ENCODE data around the gene TRPC4AP. TPM values are rescaled to one million over a fixed set of nuclear protein-coding genes. Genes with fewer than 3 reads are reported as not detected.
A peak's percentile ranks its signal among the peaks of the same experiment; 100 is the strongest.

Gene TRPC4AP
- polyA plus RNA-seq, 4 donors: 64.4 to 72.0 (median 69.2) TPM

DNA sequence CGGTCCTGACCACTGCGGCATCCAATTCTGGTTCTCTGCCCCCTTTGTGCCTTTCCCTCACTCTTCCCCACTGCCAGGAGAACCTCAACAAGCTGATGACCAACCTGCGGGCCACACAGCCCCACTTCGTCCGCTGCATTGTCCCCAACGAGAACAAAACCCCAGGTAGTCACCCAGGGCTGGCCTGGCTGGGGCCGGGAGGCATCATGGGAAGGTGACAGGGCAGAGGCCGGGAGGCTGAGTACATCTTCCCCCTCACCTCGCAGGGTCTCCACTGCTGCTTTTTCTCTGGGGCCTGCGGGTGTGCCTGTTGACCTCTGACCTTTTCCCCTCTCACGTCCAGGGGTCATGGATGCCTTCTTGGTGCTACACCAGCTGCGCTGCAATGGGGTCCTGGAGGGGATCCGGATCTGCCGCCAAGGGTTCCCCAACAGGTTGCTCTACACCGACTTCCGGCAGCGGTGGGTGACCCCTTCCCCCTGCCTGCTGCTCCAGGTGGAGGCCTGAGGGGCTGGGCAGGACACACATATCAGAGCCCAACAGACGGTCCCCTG, 101.9 kb downstream of the TRPC4AP start:
- no peak for DNase-seq (ENCODE audit: low read depth in 4 of 4, low spot score in 2 of 4)

GRCh38 chr20:34990231-34990630, 102.4 kb downstream of the TRPC4AP start:
- DNase-seq (ENCODE audit: low read depth in 4 of 4, low spot score in 2 of 4): no peak

DNA sequence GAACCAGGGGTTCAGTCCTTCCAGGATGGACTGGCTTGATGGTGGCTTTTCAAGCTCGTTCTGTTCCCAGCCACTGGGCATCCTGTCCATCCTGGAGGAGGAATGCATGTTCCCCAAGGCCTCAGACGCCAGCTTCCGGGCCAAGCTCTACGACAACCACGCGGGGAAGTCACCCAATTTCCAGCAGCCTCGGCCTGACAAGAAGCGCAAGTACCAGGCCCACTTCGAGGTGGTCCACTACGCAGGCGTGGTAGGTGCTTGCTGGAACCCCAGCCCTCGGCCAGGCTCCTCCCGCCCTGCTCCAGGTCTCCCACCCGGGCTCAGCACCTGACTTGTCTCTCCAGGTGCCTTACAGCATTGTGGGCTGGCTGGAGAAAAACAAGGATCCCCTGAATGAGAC, 102.9 kb downstream of the TRPC4AP start:
- no peak for DNase-seq (ENCODE audit: low read depth in 4 of 4, low spot score in 2 of 4)

GRCh38 chr20:34989118-34989517, 103.5 kb downstream of the TRPC4AP start:
- DNase-seq (ENCODE audit: low read depth in 4 of 4, low spot score in 2 of 4): no peak

DNA sequence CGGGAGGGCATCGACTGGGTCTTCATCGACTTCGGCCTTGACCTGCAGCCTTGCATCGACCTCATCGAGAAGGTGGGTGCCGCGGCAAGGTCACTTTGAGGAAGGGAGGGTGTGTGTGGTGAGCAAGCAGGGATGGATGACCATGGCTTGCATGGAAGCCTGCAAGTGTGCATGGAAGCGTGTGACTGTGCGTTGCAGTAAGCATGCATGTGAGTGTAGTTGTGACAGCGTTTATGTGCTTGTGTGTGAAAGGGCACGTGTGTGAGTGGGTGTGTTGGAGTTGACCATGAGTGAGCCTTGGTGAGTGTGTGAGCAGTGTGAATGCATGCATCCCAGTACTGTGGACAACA, 104.4 kb downstream of the TRPC4AP start:
- no peak for DNase-seq (ENCODE audit: low read depth in 4 of 4, low spot score in 2 of 4)

DNA sequence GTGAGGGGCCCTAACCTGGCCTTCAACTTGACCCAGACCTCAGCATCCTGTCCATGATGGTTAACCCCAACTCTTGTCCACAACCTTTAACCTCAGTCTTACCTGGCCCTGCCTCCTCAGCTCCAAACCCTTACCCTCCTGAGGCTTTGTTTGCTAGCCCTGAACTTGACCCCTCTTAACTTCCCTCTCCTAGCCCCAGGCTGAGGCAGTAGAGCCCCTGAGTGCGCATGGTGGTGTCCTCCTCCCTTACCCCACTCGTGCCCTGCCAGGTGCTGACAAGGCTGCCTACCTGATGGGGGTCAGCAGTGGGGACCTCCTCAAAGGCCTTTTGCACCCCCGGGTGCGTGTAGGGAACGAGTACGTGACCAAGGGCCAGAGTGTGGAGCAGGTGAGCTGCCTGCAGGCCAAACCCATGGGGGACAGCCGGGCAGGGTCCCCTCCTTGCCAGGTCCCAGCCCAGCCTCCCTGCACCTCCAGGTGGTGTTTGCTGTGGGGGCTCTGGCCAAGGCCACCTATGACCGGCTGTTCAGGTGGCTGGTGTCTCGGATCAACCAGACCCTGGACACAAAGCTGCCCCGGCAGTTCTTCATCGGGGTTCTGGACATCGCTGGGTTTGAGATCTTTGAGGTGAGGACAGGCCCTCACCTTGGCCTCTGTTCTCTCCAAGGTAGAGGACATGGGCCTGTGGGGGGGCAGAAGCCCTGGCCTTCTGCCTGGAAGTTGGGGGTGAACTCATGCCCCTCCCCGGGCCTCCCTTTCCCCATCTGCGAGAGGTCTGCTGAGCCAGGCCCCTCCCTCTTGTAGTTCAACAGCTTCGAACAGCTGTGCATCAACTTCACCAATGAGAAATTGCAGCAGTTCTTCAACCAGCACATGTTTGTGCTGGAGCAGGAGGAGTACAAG, 105.1 kb downstream of the TRPC4AP start:
- DNase-seq (ENCODE audit: low read depth in 4 of 4, low spot score in 2 of 4): peak in 1 of 4 donors; percentile 12

- no peak for DNase-seq (ENCODE audit: low read depth in 4 of 4, low spot score in 2 of 4)
Observed at GRCh38 chr20:34986311-34987287, 106.0 kb downstream of the TRPC4AP start.

DNA sequence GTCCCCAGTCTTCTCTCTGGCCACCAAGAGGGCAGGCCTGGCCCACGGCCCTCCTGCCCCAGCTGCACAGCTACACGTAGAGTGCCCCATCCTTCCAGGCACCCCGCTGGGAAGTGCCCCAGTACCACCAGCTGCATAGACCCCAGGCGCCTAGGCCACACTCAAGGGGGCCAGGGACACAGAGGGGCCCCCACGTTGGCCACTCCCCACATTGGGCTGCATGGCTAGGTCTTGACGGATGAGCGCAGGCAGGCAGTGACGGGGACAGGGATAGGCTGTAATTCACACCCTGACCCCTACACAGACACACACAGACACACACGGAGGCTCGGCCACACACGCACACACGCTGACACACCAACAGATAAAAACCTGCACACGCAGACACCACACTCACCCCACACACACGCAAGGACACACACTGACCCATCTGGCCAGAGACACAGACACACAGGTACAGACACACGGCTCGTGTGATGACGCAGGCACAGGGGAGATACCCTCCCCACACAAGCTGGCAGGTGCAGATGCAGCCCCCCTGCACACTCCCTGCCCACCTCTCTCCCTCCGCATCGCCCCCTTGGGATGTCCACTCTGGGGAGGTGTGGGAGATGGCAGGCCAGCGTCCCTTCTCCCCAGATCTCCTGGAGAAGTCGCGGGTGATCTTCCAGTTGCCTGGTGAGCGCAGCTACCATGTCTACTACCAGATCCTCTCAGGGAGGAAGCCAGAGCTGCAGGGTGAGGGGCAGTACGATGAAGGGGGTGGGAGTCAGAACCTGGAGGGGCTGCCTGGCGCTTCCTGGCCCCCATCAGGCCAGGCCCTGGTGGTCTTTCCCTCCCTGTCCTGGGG, 106.9 kb downstream of the TRPC4AP start:
- no peak for DNase-seq (ENCODE audit: low read depth in 4 of 4, low spot score in 2 of 4)

- no peak for DNase-seq (ENCODE audit: low read depth in 4 of 4, low spot score in 2 of 4)
Observed at GRCh38 chr20:34984756-34985261, 107.8 kb downstream of the TRPC4AP start.

GRCh38 chr20:34983995-34984735, 108.4 kb downstream of the TRPC4AP start:
- no peak for DNase-seq (ENCODE audit: low read depth in 4 of 4, low spot score in 2 of 4)

DNA sequence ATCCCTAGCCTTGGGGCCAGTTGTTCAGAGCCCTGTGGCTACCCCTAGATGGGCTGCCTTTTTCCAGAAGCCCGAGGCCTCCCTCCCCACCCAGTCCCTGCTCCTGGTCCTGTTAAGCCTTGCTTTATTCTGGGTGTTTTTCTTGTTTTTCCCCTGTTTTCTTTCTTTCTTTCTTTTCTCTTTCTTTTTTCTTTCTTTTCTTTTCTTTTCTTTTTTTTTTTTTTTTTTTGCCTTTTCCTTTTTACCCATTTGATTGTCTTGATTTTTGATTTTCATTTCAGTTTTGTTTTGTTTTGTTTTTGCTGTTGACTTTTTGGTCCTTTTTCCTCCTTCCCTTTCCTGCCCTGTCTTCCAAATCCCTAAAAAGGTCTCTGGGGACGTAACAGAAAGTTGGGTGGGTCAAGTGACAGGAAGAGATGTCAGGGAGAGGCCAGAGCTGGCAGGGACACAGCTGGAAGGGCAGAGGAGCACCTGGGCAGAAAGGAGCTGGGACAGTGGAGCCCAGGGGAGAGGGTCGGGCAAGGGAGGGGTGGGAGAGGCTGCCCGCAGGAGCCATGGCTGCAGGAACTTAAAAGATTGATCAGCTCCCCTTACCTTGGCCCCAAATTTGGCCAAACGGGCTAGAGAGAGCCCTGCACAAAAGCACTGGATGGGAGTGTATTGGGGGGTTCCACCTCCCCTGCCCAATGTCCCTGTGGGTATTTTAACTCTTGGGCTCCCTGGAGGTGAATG, 109.4 kb downstream of the TRPC4AP start:
- no peak for DNase-seq (ENCODE audit: low read depth in 4 of 4, low spot score in 2 of 4)

DNA sequence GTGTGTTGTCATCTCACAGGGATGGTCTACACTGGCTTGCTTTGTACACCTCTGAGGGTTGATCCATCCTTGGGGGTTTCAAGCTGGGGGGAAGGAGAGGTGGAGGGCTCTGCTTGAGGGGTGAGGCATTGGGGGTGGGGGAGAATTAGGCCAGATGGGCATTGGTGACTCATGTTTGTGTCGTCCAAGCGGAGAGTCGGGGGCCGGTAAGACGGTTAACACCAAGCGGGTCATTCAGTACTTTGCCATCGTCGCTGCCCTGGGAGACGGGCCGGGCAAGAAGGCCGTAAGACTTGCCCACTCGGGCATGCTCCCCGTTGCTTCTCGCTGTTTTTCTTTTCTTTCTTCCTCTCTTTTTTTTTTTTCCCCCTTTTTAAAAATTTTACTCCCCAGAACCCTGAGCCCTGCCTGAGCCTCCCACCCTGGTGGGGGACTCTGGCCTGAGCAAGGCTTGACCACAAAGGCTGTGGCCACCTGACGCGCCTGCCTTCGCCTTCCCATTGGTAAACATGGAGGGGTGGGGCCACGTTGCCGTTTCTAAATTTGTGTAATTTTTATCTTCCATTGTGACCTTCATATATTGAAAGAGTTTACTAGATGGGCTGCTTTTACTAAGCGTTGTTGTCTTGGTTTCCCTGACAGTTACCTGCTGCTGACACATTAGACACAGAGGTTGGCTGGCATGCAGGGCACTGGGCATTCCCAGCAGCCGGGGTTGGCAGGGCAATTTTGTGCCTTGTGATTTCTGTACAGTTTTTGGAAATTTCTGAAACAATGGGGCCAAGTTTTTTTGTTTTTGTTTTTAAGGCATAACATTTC, 110.1 kb downstream of the TRPC4AP start:
- DNase-seq (ENCODE audit: low read depth in 4 of 4, low spot score in 2 of 4): no peak

- DNase-seq (ENCODE audit: low read depth in 4 of 4, low spot score in 2 of 4): no peak
Observed at GRCh38 chr20:34980543-34981233, 111.9 kb downstream of the TRPC4AP start.

DNA sequence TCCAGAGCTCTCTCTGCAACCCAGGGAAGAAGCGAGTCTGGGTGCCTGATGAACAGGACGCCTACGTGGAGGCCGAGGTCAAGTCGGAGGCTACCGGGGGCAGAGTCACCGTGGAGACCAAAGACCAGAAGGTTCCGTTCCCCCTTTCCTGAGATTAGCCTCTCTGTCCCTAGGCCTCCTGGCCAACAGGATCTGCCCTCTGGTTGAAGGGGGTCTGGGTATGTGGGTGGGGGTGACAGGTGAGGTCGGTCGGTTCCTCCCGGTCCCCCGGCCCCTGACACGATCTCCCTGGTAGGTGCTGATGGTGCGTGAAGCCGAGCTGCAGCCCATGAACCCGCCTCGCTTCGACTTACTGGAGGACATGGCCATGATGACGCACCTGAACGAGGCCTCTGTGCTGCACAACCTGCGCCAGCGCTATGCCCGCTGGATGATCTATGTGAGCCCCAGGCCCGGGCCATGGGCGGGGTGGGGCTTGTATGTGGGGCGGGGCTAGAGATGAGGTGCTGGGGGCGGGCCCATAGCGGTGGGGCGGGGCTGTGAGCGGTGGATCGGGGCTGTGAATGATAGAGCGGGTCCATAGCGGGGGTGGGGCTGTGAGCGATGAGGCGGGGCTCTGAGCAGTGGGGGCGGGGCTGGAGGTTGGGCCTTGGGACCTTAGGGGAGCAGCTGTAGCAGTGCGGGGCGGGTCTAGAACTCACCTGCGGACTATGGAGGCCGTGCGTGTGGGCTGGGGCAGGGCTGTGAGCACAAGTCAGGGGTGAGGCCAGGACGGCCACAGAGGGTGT, 113.0 kb downstream of the TRPC4AP start:
- no peak for DNase-seq (ENCODE audit: low read depth in 4 of 4, low spot score in 2 of 4)

- DNase-seq (ENCODE audit: low read depth in 4 of 4, low spot score in 2 of 4): no peak
Observed at GRCh38 chr20:34978092-34978744, 114.4 kb downstream of the TRPC4AP start.
